ENCODE results near the gene ASTN2.

Gene ASTN2

DNA sequence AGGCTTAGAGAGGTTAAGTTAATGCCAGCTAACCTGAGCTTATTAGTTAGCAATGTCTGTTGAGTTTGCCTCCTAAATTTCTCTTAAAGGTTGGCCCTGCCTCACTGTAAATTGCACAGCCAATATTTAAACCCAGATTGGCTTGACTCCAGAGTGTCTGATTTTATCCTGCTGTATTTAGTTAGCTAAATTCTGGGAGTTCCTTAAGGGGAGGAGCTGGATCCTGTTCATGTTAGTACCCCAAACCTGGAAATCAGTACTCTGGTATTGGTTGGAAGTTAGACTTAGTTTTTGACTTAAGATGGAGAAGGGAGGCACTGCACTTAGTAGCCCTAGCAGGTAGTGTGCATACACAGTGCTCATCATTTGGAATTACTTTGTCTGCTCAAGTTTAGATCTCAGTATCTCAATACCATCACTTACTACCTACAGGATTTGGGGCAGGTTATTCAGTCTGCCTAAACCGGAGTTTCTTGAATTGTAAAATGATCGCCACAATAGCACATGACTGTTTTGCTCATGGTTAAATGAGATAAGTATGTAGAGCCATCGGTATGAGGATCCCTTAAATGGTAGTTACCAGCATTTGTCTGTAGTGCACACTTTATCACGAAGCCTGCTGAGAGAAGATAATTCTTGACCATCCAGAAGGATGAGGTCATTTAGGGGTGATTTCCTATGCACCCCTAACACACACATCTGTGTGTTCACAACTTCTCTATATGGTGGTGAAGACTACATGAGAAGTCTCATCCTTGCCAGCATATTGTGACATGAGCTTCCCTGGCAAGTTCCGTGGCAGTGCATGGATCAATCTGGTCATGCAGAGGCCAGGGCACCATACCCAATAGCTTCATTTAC, 992.5 kb downstream of the ASTN2 start:
- no peak for DNase-seq (ENCODE audit: low read depth)

GRCh38 chr9:116420993-116421538, 993.8 kb downstream of the ASTN2 start:
- DNase-seq (ENCODE audit: low read depth): no peak

DNA sequence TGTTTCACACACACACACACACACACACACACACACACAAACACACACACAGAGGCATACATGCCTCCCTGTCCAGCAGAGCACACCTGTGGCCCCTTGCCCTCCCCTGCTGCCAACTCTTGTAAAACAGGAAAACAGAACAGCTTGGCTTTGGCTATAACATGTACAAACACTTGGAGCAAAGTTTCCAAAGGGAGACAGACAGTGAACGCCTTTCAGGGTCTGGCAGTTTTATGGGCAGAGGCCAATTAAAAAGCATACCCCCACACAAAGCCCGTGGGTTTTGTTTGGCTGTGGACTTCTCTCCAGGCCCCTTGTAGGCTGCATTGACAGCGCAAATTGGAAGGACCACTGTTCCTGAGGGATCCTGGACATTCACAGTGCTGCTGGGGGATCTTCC, 995.7 kb downstream of the ASTN2 start:
- DNase-seq (ENCODE audit: low read depth): no peak

DNA sequence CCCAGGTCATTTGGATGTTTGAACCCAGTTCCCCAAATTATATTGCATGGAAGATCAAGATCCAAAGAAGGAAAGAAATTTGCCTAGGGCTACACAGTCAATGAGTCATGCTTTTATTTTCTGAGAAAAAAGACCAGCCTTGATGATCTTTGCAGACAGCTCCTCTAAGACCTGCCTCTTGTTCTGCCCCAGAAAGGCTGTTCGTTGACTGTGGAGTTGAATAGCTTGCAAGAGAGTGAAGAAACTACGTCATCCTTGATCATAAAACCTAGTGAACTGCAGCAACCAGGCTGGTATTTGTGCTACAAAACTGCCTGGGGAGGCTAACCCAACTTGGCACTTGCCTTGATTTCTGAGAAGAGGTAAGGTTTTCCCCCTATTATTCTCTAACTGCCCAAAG, 997.4 kb downstream of the ASTN2 start:
- DNase-seq (ENCODE audit: low read depth): no peak

GRCh38 chr9:116416421-116416820, 998.4 kb downstream of the ASTN2 start:
- DNase-seq (ENCODE audit: low read depth): no peak

DNA sequence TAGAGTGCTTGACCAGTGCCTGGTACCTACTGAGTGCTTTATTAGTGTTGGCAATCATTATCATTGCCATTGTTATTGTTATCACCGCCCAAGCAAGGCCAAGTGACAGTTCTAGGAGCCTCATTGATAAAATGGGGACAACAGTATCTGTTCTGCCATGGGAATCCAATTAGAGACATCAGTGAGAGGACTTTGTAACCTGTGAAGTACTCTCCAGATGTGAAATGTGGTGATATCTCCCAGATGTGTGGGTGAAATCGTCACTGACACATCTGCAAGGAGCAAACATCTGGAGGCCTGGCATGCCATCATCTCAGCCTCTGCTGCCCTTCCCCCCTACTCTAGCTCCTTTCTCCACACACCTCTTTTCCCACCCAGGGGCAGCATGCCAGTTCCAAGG, 1000.5 kb downstream of the ASTN2 start:
- DNase-seq (ENCODE audit: low read depth): no peak

- DNase-seq (ENCODE audit: low read depth): no peak
These were observed 1003.4 kb downstream of the ASTN2 start for GRCh38 chr9:116411506-116411905.

- no peak for DNase-seq (ENCODE audit: low read depth)
These were observed 1005.2 kb downstream of the ASTN2 start for GRCh38 chr9:116409638-116410037.

DNA sequence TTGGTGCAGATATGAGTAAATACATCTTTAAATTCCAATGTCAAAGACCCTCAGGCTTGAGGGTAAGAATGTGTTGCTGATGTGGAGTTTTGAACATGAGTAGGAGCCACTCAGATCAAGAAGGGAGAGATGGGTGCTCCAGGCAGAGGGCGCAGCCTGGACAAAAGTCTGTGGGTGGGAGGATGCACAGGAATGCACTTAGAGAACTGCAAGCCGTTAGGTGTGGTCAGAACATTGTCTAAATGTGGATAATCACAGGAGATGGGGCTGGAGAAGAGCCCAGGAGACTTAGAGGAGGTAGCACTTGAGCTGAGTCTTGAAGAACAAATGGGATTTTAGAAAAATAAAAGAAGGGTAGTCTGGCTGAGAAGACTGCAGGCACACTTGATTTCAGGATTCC, 1005.7 kb downstream of the ASTN2 start:
- no peak for DNase-seq (ENCODE audit: low read depth)

DNA sequence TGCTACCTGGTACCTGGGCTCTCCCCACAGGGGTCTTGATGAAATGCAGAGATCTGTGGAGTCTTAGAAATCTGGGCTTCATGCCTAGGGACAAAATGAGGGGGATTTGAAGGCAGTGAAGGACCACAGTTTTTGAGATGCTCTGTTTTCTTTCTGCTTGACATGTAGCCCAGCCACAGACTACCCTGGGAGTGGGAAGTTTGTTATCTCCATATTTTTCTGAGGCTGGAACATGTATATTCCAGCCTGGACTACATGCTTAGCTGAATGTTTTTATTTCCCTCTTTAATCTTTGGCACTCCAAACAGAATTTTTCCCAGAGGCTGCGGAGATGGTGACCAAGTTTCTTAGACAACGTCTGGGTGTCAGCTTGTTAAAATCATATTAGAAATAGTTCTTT, 1008.4 kb downstream of the ASTN2 start:
- no peak for DNase-seq (ENCODE audit: low read depth)

DNA sequence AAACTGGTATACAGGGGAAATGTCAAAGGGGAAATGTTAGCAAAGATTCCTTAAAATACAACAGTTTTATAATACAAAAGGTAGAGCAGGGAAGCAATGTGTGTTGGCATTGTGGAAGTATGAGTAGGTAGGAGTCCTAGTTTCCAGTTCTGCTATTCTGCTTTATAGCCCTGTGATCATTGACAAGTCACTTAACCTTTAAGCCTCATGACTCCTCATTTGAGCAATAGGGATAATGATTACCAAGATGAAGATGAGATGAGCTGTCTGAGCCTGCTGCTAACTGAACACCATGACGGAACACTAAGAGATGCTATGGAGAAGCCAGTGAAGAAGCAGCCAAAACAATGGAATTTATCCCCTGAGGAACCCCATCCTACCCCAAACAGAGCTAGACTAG, 1009.5 kb downstream of the ASTN2 start:
- no peak for DNase-seq (ENCODE audit: low read depth)

DNA sequence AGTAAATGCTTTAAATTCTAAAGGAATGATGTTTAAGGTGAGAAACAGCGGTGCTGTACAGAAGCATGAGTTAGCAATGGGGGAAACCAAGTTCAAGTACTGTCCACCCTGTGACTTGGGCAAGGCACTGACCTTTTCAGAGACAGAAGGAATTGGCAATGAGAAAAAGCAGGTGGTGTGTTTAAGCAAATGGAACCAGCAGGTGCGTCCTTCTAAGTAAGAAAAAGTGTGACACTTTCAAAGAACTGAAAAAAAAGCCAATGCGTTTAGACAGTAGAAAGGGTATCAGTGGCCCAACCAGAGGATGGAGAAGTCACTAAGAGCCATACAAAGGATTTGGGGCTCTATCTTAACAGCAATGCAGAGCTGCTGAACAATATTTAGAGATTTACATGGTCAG, 1010.6 kb downstream of the ASTN2 start:
- DNase-seq (ENCODE audit: low read depth): no peak

GRCh38 chr9:116403171-116403570, 1011.7 kb downstream of the ASTN2 start:
- no peak for DNase-seq (ENCODE audit: low read depth)

DNA sequence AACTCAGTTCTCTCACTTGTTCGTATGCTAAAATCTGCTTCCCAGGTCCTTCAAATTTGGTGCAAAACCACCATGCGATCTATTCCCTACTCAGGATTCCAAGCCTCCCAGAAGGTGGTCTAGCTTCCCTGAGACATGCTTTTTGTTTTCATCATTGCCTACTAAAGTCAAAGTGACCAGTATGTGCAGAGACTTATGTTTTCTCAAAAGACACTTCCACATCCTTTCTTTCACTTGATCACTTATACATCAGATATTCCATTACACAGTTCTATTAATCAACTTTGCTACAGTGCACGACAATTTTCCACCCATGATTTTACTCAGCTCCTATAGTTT, 1019.2 kb downstream of the ASTN2 start:
- no peak for DNase-seq (ENCODE audit: low read depth)

- DNase-seq (ENCODE audit: low read depth): no peak
These were observed 1019.8 kb downstream of the ASTN2 start for GRCh38 chr9:116394894-116395698.

GRCh38 chr9:116394070-116394469, 1020.8 kb downstream of the ASTN2 start:
- no peak for DNase-seq (ENCODE audit: low read depth)

GRCh38 chr9:116393198-116393597, 1021.7 kb downstream of the ASTN2 start:
- DNase-seq (ENCODE audit: low read depth): no peak

DNA sequence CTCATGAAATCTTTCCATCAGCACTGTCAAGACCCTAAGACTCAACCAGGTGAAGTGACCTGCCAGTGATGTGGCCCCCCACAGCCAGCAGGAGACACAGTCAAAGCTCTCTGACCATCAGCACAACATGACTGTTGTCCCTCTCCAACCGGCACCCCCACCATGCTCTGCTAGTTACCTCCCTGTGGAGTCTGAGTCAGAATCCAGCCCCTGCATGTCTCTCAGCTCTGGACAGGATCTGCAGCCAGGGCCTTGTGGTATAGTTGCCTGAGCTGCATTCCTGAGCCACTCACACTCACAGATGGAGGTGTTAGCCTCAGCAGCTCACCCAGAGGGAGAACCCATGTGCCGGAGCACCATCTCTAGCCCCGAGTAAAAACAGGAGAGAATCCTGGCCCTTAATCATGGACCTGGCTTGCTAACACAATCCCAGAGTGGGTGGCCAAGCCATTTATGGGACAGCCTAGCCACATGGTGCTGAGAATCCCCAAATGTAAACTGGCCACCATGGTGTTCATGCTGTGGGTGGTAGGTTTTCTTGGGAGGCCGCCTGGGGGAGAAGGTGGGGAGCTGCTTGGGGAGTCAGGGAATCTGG, 1023.5 kb downstream of the ASTN2 start:
- no peak for DNase-seq (ENCODE audit: low read depth)

DNA sequence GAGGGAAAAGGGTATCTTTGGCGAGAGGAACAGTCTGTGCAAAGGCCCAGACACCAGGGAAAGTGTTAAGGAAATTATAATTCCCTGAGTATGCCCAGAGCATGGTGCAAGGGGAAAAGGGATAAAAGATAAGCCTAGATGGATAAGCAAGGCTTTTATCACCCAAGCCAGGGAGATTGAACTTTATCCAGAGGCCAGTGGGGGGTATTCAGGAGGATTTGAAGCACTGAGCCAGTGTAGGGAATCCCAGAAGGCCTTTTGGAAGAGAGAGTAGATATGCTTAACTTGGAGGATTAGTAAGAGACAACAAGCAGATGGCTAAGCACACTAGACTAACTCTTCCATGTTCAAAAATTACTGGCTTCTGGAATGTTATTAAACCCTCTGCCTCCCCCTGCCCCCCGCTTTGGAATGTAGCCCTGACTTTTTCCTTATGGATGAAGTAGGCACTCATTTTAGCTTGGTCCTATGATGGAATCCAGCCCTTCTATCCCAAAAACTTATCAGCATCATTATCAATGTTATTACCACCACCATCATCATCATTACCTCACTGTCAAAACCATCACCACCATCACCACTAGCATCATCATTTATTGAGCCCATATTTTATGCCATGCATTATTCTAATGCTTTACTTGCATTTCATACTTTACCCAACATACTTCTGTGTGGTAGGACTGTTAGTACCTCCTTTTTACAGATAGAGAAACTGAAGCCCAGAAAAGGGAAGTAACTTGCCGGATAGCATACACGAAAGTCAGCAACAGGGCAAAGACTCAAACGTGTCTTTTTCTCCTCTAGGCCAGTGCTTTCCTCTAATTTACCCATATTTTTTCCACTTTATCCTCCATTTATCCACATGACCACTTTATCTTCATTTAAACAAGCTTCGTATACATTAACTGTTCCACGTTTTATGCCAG, 1024.3 kb downstream of the ASTN2 start:
- no peak for DNase-seq (ENCODE audit: low read depth)

DNA sequence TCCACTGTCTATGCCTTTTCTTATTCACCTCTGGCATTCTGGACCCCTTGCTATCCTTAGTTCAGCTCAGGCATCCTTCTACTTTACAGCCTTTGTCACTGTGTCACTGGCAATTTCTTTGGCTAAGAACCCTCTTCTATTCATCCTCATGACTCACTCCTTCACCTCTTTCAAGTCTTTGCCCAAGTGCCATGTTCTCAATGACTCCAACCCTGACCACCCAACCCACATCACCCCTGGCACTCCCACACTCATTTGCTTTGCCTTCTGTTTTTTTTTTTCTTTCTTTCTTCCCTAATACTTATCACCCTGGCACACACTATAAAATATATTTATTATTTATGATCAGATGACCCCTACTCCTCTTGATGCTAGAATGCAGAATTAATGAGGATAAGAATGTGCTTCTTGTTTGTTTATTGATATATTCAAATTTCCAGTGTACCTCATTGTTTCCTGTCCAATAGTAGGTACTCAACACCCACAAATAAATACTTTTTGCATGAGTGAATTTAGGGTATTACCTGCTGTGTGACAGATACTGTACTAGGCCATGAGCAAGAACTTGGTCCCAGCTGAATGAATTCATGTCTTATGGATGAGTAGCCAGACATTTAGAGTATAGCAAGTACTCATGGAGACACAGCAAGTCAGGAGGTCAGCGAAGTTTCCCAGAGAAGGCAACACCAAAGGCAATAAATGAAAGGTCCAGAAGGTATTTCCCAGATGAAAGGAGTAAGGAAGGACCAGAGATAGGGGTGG, 1025.1 kb downstream of the ASTN2 start:
- no peak for DNase-seq (ENCODE audit: low read depth)

Data from stimulated activated CD8-positive, alpha-beta memory T cell treated with anti-CD3 and anti-CD28 coated beads, Interleukin-7, amount 100 ng/mL, for 24 hours (primary cell).